Ovary (tissue), 9 donors: Measurements from ENCODE around the gene TOR1AIP2. TPM values are rescaled to one million over a fixed set of nuclear protein-coding genes. Genes with fewer than 3 reads are reported as not detected.

Source experiments
- DNase-seq, 5 donors: peaks; one replicate each; pipeline ENCODE4 v3.0.0-alpha.2; 2019 to 2020
- H3K27ac ChIP-seq, 2 donors: fragments of 200-600 bp; one replicate each; pipeline versions ENCODE4 v1.5.1 to v1.8.0; 2019 to 2022
- H3K27me3 ChIP-seq: fragments of 200-600 bp; one replicate; pipeline ENCODE4 v1.8.0; 2022
- H3K36me3 ChIP-seq: fragments of 200-600 bp; sonication (generic); one replicate; pipeline ENCODE4 v1.5.1; 2019
- H3K4me1 ChIP-seq: one replicate; pipeline ENCODE4 v1.8.1; 2013; ENCODE audit warnings: mild to moderate bottlenecking, moderate library complexity; ENCODE audit not compliant: insufficient read depth
- H3K4me3 ChIP-seq: fragments of 200-600 bp; sonication (generic); one replicate; pipeline ENCODE4 v1.5.1; 2017
- H3K9me3 ChIP-seq, 2 donors: fragments of 200-600 bp in 1 of 2; sonication (generic) in 1 of 2; one replicate each; pipeline versions ENCODE4 v1.5.1 to v1.8.1; 2013 to 2019; ENCODE audit warnings: mild to moderate bottlenecking in 1 of 2, moderate library complexity in 1 of 2
- CTCF ChIP-seq, 3 donors: fragments of 450-650 bp in 2 of 3; fragments of 200-600 bp in 1 of 3; IDR thresholded peaks; one replicate each; pipeline versions ENCODE4 v1.5.1 to v1.8.0; 2016 to 2022; ENCODE audit warnings: antibody characterized with exemption in 3 of 3, mild to moderate bottlenecking in 1 of 3
- EP300 ChIP-seq: sonication (generic); formaldehyde crosslinking; IDR thresholded peaks from one replicate; pipeline ENCODE4 v1.6.1; 2017; ENCODE audit warnings: antibody characterized with exemption
- POLR2A ChIP-seq: fragments of 450-650 bp; IDR thresholded peaks from one replicate; pipeline ENCODE4 v1.6.1; 2017; ENCODE audit warnings: antibody characterized with exemption, mild to moderate bottlenecking, moderate library complexity
- WGBS, 3 donors: extraction: QIAGEN DNeasy Blood & Tissue Kit in 1 of 3; methylation state at CpG; one replicate each; pipeline versions ENCODE4 v1.1.5 to v1.1.7; 2013 to 2017; 5-methylcytosine and 5-hydroxymethylcytosine counted together
- intact Hi-C, 4 donors: fragments of 100-400 bp; cut with DNase I; formaldehyde crosslinking; loops; one replicate each; pipeline versions ENCODE4 v1.11.0 to v1.15.1; 2022 to 2023
- polyA plus RNA-seq, 2 donors: library from polyadenylated mRNA; stranded (reverse); fragments of 200-250 nt in 1 of 2; fragments of 350-450 nt in 1 of 2; fragmentation: Illumina TruSeq in 1 of 2; extraction: RNeasy Lipid Tissue Mini Kit (QIAGEN cat#74804) in 1 of 2; gene quantifications; one replicate each; pipeline ENCODE4 v1.2.3, GENCODE V29; 2013 to 2014
- total RNA-seq, 7 donors: library from RNA; depleted of rRNA in 2 of 7; stranded (reverse); fragments of >200 nt in 2 of 7; fragmentation: NEBNext Ultra II Directional in 3 of 7; extraction: Animal tissue kit (Norgen Biotek cat#: 25700) in 3 of 7; gene quantifications; one replicate each; pipeline versions ENCODE4 v1.1.0 to v1.2.4, GENCODE V29; 2016 to 2023
- donor health status: DM: no; HTN: no; CAD: no; lungs with moderate emphysema.
- donor health status: DM: no; HTN: no; CAD: no.
- donor health status: Bipolar disorder and iron deficiency.
- donor health status: DM: yes; HTN: yes; CAD: no.
- donor health status: DM: no; HTN: no; CAD: no.
- donor health status: DM: yes; HTN: yes; CAD: no.

Gene TOR1AIP2
- total and polyA plus RNA-seq, 9 donors = 9.7 to 89.7 (median 70.4) TPM

- WGBS, 3 donors = 73 to 85% (median 74%) methylated on average over 6 of the region's 6 CpGs
- Histone ChIP-seq H3K36me3 (no peaks in the 10 kb centered on the region), H3K4me3 (no peak overlapping the region), H3K4me1 (no peaks in the 10 kb centered on the region), H3K27me3 (no peaks in the 10 kb centered on the region), H3K9me3 (no peaks in the 10 kb centered on the region), H3K27ac (no peak overlapping the region)
- TF ChIP-seq CTCF (IDR thresholded peaks at IDR 0.05) = no peak
- TF ChIP-seq POLR2A = no peak
- no peak for TF ChIP-seq EP300
- no peak for DNase-seq
- intact Hi-C loops = no loop called here
These were observed 74.5 kb downstream of the TOR1AIP2 start for GRCh38 chr1:179803104-179803503.

DNA sequence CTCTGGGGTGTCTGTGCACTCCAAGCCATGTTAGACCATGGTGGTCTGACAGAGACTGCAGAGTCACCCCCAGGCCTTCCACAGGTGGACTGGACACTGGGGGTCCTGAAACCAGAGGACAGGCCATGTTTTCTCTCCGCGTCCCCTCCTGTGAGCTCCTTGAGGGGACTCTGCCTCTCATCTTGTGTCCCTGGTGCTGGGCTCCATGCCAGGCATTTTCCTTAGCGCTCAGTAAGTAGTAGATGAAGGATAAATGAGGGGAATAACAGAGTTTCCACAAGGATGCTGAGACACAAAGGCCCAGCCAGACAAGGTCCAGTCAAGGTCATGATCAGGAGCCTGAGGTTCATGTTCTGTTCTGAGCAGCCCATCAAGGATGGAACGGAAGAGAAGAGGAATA, 77.1 kb downstream of the TOR1AIP2 start:
- Histone ChIP-seq H3K27ac (no peak overlapping the region), H3K9me3 (no peaks in the 10 kb centered on the region), H3K27me3 (no peaks in the 10 kb centered on the region), H3K4me1 (no peaks in the 10 kb centered on the region), H3K4me3 (no peak overlapping the region), H3K36me3 (no peaks in the 10 kb centered on the region)
- intact Hi-C loops = no loop called here
- no peak for TF ChIP-seq EP300
- TF ChIP-seq CTCF (IDR thresholded peaks at IDR 0.05) = no peak
- no peak for TF ChIP-seq POLR2A
- WGBS, 3 donors = 86 to 95% (median 88%) methylated on average over 4 of the region's 4 CpGs
- no peak for DNase-seq

DNA sequence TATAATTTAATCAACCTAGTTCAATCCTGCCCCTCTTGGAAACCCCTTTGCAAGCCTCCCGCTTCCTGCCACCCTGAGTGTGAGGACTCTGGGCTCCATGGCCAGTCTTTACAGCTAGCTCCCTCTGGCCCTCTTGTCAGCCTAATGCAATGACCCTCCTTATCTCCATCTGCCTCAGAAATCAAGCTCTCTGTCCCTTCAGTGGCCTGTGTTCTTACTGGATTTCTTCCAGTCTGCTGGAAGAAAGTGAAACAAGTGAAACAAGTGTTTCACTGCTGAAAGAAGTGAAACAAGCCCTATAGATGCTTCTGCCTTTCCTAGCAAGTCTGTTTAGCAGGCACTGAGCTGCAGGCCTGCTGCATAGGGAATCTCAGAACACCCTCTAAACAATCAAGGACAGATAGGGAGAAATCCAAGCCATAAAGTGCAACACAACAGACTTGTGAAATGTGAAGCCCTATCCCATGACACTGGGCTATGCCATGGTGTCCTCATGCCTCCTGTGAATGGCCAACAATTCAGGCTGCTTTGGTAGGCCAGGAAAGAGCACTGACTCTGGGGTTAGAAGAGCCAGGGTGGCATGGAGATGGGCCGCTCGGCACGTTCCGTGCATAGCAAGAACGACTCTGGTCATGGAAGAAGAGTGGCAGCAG, 78.6 kb downstream of the TOR1AIP2 start:
- Histone ChIP-seq H3K4me3 (no peak overlapping the region), H3K27me3 (no peaks in the 10 kb centered on the region), H3K9me3 (no peaks in the 10 kb centered on the region), H3K36me3 (no peaks in the 10 kb centered on the region), H3K4me1 (no peaks in the 10 kb centered on the region), H3K27ac (no peak overlapping the region)
- no peak for TF ChIP-seq CTCF (IDR thresholded peaks at IDR 0.05)
- TF ChIP-seq POLR2A = no peak
- no peak for TF ChIP-seq EP300
- intact Hi-C loops = no loop called here
- DNase-seq = no peak
- WGBS, 3 donors = 93 to 97% (median 96%) methylated on average over 6 of the region's 6 CpGs

DNA sequence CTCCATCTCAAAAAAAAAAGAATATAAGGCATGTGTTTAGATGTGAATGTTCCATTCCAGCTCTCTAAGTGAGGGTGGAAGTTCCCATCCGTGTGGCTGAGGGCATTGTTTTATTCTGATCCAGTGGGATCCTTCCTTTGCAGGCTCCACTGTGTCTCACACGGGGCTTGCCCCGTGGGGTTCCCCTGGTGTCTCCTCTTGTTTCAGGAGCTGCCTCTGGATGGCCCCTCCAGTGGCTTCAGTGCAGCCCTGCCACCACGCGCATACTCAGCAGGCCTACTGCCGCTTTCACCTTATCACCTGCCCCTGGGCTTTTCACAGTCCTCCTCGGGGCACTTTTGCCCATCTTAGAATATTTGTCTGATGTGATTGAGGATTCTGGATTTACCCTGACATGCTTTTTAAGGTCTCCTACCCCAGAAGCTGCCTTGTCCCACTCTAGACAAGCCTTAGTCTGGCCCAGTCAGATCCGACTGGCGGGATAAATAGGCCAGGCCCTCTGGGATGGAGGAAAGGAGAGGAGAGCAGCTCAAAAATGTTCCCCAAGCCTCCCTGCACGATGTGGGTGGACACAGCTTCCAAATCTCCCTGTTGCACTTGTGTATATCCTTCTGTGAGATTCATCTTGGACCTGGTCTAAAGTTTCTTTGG, 79.3 kb downstream of the TOR1AIP2 start:
- Histone ChIP-seq H3K9me3 (no peaks in the 10 kb centered on the region), H3K36me3 (no peaks in the 10 kb centered on the region), H3K27ac (no peak overlapping the region), H3K27me3 (no peaks in the 10 kb centered on the region), H3K4me3 (no peak overlapping the region), H3K4me1 (no peaks in the 10 kb centered on the region)
- intact Hi-C loops = no loop called here
- no peak for DNase-seq
- 90 to 95% (median 91%) methylated on average over 10 of the region's 10 CpGs for WGBS, 3 donors
- TF ChIP-seq CTCF (IDR thresholded peaks at IDR 0.05) (no peak), EP300 (no peak), POLR2A (no peak)
